Glomerular visceral epithelial cell (primary cell): ENCODE data around the gene SLC24A5.
A peak's percentile ranks its signal among the peaks of the same experiment; 100 is the strongest.

ENCODE experiments used
- DNase-seq: peaks from one replicate; pipeline ENCODE4 v3.0.0-alpha.2; 2016; ENCODE audit errors: extremely low spot score

The SLC24A5 gene

DNA sequence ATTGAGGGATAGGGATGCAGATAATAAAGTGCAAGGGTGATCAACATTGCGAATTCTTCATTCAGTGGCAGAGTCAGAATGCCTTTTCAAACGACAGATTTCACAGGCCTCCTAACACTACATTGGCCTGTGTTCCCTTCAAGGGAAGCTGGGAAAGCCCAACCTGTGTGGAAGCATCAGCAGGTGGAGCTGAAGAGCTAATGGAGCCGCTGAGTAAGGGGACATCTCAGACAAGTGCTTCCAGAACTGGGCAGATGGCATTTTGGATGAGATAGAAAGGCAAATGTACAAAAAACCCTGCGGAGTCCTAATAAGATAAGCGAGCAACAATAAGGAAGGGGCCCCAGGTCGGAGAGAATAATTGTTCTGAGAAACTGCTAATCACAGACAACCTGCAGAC, 8.5 kb upstream of the SLC24A5 start:
- peak; percentile 32 for DNase-seq

DNA sequence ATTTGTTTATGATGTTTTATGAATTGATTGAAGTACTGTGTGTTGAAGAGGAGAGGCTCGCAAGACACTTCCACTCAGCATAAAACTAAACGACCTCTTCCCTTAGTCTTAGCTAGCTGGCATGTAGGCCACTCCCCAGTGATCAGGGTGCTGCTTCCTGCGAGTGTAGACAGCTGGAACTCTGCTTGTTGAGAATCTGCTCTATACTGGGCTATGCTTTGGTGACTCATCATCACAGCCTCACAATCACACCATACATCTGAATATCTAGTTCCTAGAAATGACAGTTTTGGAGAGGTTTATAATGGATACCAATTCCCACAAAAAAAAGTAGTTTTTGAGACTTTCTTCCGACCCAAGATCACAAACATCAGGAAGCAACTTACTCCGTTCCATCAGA, 1.5 kb upstream of the SLC24A5 start:
- DNase-seq: no peak

DNA sequence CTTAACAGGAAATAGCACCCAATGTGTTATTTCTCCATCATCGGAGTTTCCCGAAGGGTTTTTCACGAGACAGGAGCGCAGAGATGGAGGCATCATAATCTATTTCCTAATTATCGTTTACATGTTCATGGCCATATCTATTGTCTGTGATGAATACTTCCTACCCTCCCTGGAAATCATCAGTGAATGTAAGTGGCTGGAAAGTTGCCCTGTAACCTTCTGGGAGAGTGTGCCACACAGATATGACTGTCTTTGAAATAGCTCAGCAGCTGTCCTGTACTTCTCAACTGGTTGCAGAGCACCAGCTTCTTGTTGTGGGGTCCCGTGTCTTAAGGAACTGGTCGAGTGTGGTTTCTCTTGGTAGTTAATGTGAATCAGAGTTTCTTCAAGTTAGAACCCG, 1.1 kb downstream of the SLC24A5 start:
- DNase-seq: no peak

DNA sequence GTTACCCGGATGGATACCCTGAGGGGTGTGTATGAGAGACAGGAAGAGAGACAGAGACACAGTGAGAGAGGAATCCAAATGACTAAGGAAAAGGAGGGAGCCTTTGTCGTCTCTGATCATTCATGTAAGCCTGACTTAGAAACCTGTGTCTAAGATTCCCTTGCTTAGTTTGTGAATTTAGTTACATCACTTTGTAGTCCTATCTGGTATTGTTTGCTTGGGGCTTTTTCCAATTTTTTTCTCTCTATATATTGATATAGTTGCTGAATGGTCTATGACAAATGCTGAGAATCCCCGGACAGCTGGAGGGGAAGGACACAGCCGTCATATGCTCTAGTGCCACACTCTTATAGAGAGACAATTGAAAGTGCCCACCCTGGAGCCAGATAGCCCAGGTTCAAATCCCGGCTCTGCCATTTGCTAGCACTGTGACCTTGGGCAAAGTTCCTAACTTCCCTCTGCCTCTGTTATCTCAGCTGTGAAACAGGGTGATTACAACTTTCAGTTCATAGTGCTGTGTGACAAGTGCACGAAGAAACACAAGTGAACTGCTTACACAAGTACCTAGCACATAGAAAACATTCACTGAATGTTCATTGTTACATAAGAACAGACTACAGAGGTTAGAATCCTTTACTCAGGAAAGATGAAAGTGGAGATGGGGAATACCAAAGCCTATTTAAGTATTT, 6.0 kb downstream of the SLC24A5 start:
- DNase-seq: no peak

DNA sequence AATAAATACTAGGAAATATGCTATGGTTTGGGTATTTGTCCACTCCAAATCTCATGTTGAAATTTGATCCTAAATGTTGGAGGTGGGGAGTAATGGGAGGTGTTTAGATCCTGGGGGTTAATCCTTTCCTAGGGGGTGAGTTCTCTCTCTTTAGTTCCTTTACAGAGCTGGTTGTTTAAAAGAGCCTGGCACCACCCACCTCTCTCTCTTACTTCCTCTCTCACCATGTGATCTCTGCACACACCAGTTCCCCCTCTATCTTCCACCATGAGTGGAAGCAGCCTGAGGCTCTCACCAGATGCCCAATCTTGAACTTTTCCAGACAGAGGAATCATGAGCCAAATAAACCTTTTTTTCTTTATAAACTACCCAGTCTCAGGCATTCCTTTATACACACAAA, 10.5 kb downstream of the SLC24A5 start:
- no peak for DNase-seq

DNA sequence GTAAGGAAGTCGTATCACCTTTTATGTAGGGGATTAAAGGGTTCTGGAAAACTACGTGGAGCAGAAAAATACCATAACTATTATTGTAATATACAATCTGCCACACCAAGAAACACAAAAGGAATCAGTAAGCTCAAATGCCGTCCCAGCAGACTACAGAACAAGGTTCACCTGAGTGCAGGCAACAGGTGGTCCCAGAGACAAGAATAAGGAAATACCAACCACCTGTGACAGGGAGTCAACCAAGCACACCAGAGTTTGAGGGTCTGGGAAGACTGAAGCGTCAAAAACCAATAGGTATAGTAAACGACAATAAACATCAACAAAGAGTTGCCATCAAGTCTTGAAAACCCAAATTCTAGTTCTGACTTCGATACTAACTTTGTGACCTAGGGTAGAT, 12.1 kb downstream of the SLC24A5 start:
- no peak for DNase-seq

DNA sequence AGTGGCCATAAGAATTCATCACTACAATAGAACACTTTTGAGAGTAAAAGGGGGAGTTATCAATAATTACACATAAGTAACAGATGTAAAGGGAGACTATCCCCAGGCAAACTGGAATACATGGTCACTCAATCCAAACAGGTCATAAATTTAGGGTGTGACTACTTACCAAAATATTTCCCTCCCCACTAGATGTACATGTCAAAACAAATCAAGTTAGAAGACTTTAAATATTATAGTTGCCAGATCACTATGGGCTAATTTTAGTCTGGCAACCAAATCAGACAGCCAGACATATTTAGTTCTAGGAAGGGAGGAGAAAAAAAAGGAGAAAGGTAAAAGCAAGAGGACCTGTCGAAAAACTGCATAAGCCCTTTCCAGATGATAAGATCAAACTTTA, 23.1 kb downstream of the SLC24A5 start:
- no peak for DNase-seq

DNA sequence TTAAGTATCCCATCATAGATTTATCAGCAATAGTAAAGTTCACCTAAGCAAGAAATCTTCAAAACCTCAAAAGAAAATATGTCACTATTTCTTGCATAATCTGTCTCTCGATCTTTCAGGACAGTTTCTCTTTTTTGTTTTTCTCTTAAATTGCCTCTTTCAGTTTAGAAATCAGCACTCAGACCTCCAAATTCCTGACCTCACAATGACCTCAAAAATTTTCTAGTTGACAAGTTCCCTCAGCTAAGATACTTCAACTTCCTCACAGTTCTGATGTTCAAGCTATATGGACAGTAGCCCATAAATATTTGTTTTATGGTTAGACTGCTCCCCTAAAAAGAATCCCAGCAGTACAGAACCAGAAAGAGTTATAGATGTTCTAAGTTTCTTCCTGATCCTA, 24.1 kb downstream of the SLC24A5 start:
- DNase-seq: no peak

DNA sequence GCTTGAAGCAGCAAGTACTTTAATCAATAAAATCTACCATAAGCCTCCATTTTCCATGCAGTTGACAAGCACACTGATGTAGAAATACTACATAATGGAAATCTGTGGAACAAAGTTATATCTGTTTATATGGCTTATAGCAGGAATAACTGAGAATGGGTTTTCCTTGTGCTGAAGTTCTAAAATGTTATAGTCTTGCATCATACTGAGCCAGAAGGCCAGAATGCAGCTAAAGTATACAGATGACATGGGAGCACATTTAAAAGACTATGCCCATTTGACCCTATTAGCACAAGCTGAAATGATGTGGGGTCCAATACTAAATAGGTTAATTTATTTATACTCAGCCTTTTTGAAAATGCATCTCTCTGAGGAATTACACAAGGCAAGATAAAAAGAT, 25.1 kb downstream of the SLC24A5 start:
- DNase-seq: no peak

DNA sequence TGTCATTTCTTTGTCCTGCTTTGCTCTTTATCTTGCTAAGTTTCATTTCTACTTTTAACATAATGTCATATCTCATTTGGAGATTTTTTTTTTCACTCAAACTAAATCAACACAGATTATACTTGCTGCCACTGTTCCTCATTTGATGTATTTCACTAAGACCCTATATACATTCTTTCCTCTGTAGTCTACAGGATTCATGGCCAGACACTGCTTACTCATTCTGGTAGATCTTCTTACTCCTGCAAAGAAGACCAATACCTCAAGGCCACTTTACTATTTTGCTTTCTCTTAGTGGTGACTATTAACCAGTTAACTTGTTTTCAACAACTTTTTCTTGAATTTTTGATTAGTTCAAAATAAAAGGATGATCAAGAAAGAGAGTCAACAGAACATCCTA, 26.6 kb downstream of the SLC24A5 start:
- no peak for DNase-seq

DNA sequence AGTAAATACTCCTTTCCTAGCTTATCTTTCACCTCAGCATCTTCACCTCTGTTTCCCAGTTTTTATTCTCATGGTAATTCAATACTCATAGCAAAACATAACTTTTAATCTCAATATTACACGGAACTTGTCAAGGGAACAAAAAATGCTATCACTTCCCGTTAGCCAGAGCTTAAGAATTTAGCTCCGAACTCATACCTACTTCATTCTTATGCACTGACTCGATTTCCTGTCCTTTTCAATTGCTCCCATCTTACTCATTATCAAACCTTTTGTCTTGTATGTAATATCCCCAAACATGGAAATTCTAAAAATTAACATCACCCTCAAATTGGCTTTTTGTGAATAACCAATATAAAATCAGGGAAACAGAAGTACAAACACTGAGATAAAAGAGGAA, 29.1 kb downstream of the SLC24A5 start:
- DNase-seq: peak; percentile 21

DNA sequence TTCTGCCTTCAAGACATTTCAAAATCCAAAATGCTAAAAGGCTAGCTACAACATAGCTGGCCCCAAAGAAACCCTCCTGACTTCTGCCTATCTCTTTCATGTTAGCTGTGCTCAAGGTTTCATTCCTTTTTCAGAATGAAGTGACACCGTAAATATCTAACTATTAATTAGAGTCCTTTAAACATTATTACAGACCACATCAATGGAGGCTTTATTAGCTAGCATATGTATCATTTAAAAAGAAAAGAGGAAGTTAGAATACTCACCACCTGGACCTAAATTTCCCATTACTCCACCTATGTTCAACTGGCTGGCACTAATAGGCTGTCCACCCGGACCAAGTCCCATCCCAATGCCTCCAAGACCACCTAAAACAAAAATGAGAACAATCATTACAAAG, 32.7 kb downstream of the SLC24A5 start:
- DNase-seq: no peak

DNA sequence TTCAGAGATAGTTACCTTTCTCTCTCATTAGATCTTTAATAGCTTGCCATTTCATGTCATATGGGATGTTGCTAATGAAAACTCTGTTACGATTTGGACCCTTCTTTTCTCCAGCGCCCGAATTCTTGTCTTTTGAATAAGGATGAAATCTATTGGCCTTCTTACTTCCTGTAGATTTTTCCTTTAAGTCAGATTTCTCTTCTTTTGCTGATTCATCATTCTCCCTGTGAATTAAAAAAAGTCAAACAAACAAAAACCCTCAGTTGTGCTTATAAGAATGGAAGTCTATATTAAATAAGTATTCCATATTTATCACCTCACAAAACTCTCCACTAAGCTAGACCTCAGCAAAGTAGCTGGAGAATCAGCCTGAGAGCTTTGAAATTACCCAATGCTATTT, 47.8 kb downstream of the SLC24A5 start:
- DNase-seq: no peak

DNA sequence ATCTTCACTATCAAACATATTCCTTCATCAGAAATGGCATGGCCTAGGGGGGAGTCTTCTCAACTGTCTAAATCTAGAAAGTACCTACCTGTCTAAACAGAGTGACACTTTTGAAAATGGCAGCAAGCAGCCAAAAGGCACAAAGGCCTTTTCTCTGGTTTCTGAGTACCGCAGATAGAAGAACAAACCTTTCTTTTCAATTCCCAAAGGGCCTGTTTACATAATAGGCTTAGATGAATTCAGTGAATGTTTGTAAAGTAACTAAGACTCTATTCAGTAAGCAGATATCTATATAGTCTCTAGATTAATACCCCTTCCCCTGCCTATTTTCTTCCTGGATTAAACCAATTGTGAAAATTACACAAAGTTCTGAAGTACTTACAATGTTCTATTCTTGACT, 50.2 kb downstream of the SLC24A5 start:
- DNase-seq: no peak

DNA sequence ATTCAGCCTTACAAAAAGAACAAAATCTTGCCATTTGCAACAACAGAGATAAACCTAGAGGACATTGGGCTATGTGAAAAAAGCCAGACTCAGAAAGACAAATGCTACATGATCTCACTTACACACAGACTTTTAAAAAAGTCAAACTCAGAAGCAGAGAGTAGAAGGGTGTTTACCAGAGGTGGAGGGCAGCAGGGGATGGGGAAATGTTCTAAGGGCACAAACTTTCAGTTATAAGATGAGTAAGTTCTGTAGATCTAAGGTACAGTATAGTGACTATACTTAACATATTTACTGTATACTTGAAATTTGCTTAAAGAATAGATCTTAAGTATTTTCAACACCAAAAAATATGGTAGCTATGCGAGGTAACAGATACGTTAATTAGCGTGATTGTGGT, 54.3 kb downstream of the SLC24A5 start:
- no peak for DNase-seq

DNA sequence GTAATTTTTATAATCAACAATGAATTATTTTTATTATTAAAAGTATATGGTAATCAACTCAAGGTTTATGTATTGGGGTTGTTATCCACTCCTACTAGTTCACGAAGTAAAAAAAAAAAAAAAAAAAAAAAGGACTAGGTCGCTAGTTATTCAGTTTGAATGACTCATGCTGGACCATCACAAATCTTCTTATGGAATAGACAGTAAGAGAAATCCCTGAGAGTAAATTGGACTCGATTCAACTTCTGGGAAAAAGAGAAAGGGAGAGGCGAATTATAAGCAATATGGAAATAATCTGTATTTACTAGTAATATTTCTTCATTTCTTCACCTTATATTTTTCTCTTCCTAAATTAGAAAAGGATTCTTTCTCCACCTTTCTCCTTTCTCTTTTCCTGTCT, 55.3 kb downstream of the SLC24A5 start:
- DNase-seq: peak; percentile 25

DNA sequence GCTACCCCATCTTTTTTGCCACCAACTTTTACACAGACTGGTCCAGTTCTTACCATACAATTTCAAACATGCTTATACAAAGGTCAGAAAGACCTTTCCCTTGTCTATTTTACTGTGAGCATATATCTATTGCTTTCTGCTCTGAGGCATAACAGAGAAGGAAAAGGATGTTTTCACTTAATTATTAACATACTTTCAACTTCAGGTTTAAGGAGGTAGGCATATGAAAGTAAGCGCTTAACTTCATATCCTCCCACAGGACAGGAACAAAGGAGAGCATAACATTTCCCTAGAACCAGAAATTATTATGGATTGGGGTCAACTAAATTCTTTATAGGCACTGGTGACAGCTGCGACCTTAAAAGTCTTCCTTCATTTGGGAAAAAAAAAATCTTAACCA, 56.2 kb downstream of the SLC24A5 start:
- DNase-seq: peak; percentile 16

DNA sequence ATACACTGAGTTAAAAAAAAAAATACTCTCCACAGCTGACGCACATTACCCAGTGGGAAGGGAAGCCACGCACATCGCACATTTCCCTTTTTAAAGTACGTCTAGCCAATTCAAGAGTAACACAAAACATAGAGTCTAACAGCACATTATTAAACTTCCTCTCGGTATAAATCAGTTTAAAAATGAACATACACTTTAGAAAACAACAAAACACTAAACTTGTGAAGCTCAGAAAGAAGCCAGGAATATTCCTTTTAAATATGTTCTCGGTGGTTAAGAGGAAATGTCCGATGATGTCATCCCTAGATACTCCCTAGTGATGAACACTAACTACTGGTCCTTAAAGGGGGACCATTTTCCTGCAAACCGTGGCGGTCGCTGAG, 56.6 kb downstream of the SLC24A5 start:
- DNase-seq: peak; percentile 59

DNA sequence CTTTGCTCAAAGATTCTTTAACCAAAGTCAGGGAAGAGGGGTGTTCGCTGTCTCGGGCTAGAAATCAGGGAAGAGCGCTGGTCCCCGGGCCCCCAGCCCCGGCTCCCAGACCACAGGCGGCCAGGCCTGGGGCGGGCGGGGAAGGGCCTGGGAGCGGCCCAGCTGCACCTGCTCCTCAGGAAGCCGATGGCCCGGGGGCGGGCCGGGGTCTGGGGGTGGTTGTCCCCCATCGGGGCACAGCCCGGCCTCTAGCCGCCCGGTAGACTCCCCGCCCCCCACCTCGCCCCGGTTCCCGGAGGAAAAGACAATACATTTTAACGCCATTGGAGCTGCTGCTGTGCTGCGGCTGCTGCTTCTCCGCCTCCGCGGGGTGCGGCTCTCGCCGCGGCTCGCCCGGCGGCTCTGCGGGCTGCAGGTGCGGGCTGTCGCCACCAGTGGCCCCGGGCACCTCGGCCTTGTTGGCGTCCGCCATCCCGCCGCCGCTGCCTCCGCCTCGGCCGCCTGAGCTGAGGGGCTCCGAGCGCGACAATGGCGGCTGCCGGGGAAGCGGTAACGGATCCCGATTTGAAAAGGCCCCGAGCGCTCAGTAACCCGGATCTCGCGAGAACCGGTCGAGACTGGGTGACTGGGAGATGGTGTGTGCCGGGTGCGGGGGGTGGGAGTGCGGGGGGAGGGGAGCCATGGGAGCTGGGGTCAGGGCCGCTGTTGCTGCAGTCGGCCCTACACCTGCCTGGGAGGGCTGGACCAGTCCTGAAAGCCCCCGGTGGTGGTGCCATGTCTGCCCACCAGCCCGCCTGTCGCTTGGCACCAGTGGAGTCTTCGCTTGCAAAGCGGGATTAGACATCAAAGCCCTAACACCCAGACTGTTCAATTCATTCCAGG, 57.2 kb downstream of the SLC24A5 start, which contains the start of gene MYEF2:
Gene MYEF2 (minus strand): TSS at position 530 of the 882 bp plus-strand sequence. CDS start 58 bp downstream, at position 472.
- peak; percentile 75 for DNase-seq

DNA sequence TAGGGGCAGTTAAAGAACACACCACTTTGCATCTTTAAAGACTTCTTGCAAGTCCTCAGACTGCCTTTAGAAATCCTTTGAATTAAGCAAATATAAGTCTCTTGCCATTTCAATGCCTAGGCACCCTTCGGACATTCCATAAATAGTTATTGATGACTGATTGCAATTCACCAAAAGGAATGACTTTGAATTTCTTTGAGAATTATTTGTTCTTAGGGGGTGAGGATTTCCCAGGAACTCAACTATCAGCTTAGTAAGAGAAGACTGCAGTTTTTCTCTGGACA, 57.8 kb downstream of the SLC24A5 start:
- DNase-seq: no peak

DNA sequence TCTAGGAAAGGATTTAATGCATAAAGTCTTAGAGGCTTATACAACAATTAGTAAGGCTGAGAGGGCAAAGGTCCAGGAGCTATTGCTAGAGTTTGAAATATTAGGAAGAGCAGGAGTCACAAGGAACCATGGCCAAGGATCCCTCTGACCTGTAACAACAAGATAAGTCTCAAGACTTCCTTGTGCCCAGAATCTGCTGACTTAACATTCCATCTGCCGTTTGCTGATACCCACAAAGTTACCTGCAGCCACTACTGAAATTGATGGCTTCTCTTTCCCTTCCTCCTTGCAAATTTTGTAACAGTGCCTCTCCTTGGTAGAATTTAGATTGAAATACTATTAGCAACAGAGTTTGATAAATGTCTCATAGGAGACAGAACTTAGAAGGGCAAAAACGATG, 62.0 kb downstream of the SLC24A5 start:
- no peak for DNase-seq

DNA sequence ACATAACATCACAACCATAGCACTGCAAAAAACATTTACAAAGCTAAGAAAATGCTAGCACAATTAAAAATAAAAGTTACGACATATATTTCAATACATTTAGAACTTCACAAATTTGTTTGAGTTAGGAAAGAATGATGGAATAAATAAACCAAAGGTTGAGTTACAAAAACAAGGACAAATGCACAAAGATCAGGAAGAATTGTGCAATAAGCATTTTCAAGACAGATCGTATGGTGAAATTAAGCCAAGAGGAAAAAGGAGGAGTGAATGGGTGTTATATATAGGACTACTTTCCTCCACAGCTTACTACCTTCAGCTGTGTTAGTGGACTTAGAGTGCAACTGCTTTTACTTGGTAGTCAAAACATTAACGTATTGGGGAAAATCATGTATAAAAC, 64.7 kb downstream of the SLC24A5 start:
- DNase-seq: no peak

DNA sequence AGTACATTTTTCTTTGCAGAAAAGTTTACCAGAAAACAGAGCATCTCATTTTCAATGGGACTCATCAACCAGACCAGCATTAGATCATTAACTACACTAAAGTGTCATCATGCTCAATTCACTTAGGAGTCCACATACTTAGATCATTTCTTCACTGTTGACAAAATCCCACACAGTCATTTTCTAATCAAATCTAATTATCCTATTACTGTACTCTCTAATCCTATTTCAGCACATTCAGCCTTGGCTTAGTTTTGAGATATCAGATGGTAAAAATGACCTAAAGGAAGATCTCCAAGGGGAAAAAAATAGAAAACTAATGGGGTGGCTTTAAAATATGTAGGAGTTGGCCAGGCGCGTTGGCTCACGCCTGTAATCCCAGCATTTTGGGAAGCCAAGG, 65.5 kb downstream of the SLC24A5 start:
- DNase-seq: no peak
